ENCODE data around the gene HADHA. TPM values are rescaled to one million over a fixed set of nuclear protein-coding genes. Genes with fewer than 3 reads are reported as not detected.

Gene HADHA
- total RNA-seq, 4 donors from 2014 or later: 443 to 480 (median 462) TPM

DNA sequence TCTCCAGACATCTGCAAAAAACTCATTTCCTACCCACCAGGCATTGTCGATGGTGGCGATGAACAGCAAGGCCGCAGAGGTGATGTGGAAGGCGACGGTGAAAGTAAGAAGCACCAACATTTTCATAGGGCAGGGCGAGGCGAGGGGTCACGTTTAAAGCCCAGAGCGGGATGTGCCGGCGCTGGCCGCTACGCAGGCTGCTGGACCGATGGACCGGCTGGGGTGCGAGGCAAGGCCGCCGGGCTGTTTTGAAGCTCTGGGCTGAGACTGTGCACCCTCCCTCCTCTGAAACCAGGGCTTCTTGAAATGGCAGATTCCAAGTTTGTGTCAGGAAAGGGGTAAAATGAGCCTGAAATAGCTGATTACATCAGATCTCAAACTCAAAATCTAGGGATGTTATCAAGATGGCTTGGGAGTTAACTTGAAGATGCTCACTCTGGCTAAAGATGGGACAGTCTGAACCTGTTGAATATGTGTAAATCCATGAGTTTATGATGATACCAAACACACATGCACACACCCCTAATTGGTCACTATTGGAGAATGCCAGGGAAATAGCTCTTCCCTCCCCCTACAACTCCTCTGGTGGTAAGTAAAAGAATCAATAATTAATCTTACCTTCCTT is 103.2 kb downstream of the HADHA start:
- intact Hi-C loops (cut with DNase I; ENCODE audit: low total_unique reads): no loop called here
- H3K27ac ChIP-seq: no peak overlapping the region
- no peak for ATAC-seq
- no peaks in the 10 kb centered on the region for H3K36me3 ChIP-seq
- no peaks in the 10 kb centered on the region for H3K9me3 ChIP-seq
- H3K4me3 ChIP-seq: no peak overlapping the region
- H3K4me1 ChIP-seq: peaks cover 4 to 10% of the 10 kb centered on the region in 2 donors
- in situ Hi-C loops (cut with MboI; ENCODE audit: low sequenced_read_pairs in 4 of 4): loop anchor here in 1 of 4 donors (10.0 kb wide), 2 partner anchors 56 to 186 kb away; no protein-coding TSS in a partner anchor
- TF ChIP-seq, protein P1, sequence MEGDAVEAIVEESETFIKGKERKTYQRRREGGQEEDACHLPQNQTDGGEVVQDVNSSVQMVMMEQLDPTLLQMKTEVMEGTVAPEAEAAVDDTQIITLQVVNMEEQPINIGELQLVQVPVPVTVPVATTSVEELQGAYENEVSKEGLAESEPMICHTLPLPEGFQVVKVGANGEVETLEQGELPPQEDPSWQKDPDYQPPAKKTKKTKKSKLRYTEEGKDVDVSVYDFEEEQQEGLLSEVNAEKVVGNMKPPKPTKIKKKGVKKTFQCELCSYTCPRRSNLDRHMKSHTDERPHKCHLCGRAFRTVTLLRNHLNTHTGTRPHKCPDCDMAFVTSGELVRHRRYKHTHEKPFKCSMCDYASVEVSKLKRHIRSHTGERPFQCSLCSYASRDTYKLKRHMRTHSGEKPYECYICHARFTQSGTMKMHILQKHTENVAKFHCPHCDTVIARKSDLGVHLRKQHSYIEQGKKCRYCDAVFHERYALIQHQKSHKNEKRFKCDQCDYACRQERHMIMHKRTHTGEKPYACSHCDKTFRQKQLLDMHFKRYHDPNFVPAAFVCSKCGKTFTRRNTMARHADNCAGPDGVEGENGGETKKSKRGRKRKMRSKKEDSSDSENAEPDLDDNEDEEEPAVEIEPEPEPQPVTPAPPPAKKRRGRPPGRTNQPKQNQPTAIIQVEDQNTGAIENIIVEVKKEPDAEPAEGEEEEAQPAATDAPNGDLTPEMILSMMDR (IDR thresholded peaks at IDR 0.05 in 4 of 5, conservative IDR thresholded peaks at IDR 0.05 in 1 of 5): no peak
- TF ChIP-seq POLR2A (IDR thresholded peaks at IDR 0.05): no peak
- H3K27me3 ChIP-seq: no peaks in the 10 kb centered on the region
- no peak for DNase-seq

Other genes starting within 250 kb of the HADHA start
- 100 to 1,000 TPM; 138 to 234 (median 168) TPM for gene RAB10, start 210.5 kb downstream of the HADHA start, total RNA-seq
- gene GAREM2, start 71.5 kb downstream of the HADHA start, total RNA-seq: 1 to 10 TPM in 2 of 4 donors, under 1 TPM in 2; 0.25 to 1.8 (median 0.74) TPM
- 100 to 1,000 TPM; 719 to 936 (median 781) TPM for gene HADHB, start 307 bp upstream of the HADHA start, total RNA-seq
- gene SELENOI, start 101.5 kb upstream of the HADHA start, total RNA-seq: 10 to 100 TPM in 3 of 4 donors, 1 to 10 TPM in 1; 8.5 to 30.6 (median 17.0) TPM
- gene ADGRF3, start 102.2 kb upstream of the HADHA start, total RNA-seq: not detected
- gene DRC1, start 157.3 kb upstream of the HADHA start, total RNA-seq: not detected
- under 1 TPM in 2 of 4 donors, not detected in 2; 0.09 to 0.46 TPM for gene OTOF, start 233.5 kb upstream of the HADHA start, total RNA-seq

All from gastrocnemius medialis (tissue), 4 donors.